HepG2 (cell line): ENCODE results near the gene SKP1. TPM values are rescaled to one million over a fixed set of nuclear protein-coding genes. Genes with fewer than 3 reads are reported as not detected.

Source experiments
- BORCS8-MEF2B ChIP-seq: sonication (generic); formaldehyde crosslinking; IDR thresholded peaks from 2 replicates; pipeline ENCODE4 v1.8.0; 2022; ENCODE audit warnings: mild to moderate bottlenecking, missing genetic modification reagents
- ESRRA ChIP-seq: sonication (generic); formaldehyde crosslinking; IDR thresholded peaks from 2 replicates; pipeline ENCODE4 v1.5.1; 2020; ENCODE audit warnings: mild to moderate bottlenecking, low read depth, missing genetic modification reagents
- GABPB1 ChIP-seq: IDR thresholded peaks from 2 replicates; pipeline ENCODE4 v1.6.1; 2016; ENCODE audit warnings: mild to moderate bottlenecking, missing genetic modification reagents, moderate library complexity, missing compliant biosample characterization
- NRL ChIP-seq: sonication (generic); formaldehyde crosslinking; IDR thresholded peaks from 2 replicates; pipeline ENCODE4 v1.5.0; 2020; ENCODE audit warnings: missing genetic modification reagents, mild to moderate bottlenecking, moderate library complexity, borderline replicate concordance
- SMAD9 ChIP-seq: sonication (generic); formaldehyde crosslinking; IDR thresholded peaks from 2 replicates; pipeline ENCODE4 v1.5.1; 2020; ENCODE audit warnings: mild to moderate bottlenecking, missing genetic modification reagents
- ZMAT3 ChIP-seq: sonication (generic); formaldehyde crosslinking; conservative IDR thresholded peaks from 2 replicates; pipeline ENCODE4 v1.7.0; 2021; ENCODE audit warnings: missing genetic modification reagents
- ZNF121 ChIP-seq: sonication (generic); formaldehyde crosslinking; IDR thresholded peaks from 2 replicates; pipeline ENCODE4 v1.5.0; 2020; ENCODE audit warnings: mild to moderate bottlenecking, missing genetic modification reagents
- ZNF274 ChIP-seq: sonication (generic); formaldehyde crosslinking; IDR thresholded peaks from 2 replicates; pipeline ENCODE4 v1.5.1; 2020; ENCODE audit warnings: mild to moderate bottlenecking, missing genetic modification reagents
- ZNF430 ChIP-seq: sonication (generic); formaldehyde crosslinking; IDR thresholded peaks from 2 replicates; pipeline ENCODE4 v1.9.0; 2021; ENCODE audit warnings: mild to moderate bottlenecking, missing genetic modification reagents
- ZNF792 ChIP-seq: IDR thresholded peaks from 2 replicates; pipeline ENCODE4 v1.6.1; 2016
- polyA plus RNA-seq, 8 experiments: library from polyadenylated mRNA; depleted of rRNA in 3 of 8; stranded (reverse) in 7 of 8; unstranded in 1 of 8; fragments of >200 nt; fragmentation: Illumina TruSeq in 4 of 8; extraction: Trizol in 4 of 8; gene quantifications; 2 replicates each; pipeline versions ENCODE4 v1.2.1 to v1.2.3, GENCODE V29; 2011 to 2016; ENCODE audit warnings: low read depth in 4 of 8, missing spikeins in 1 of 8, mixed read lengths in 1 of 8; ENCODE audit not compliant: insufficient read depth in 1 of 8
- total RNA-seq, 5 experiments: library from RNA; depleted of rRNA; stranded (reverse); fragments of >200 nt; fragmentation: Illumina TruSeq; extraction: Trizol; gene quantifications; 2 replicates each; pipeline ENCODE4 v1.2.3, GENCODE V29; 2016; ENCODE audit warnings: low read depth in 1 of 5
- TF ChIP-seq, protein P1 (sequence below): sonication (generic); formaldehyde crosslinking; IDR thresholded peaks from 2 replicates; pipeline ENCODE4 v1.4.0; 2020; ENCODE audit warnings: missing genetic modification reagents
- TF ChIP-seq, protein P2 (sequence below): sonication (generic); formaldehyde crosslinking; IDR thresholded peaks from 2 replicates; pipeline ENCODE4 v1.5.1; 2020; ENCODE audit warnings: missing genetic modification reagents, mild to moderate bottlenecking, borderline replicate concordance
- TF ChIP-seq, protein P3 (sequence below), 2 experiments: fragments of 450-650 bp in 1 of 2; sonication (generic) in 1 of 2; formaldehyde crosslinking in 1 of 2; IDR thresholded peaks; 2 replicates each; pipeline versions ENCODE4 v1.6.1 to v1.8.0; 2016 to 2022; ENCODE audit warnings: antibody characterized with exemption in 1 of 2, mild to moderate bottlenecking in 1 of 2, missing genetic modification reagents in 1 of 2
- TF ChIP-seq, protein P4 (sequence below): sonication (generic); formaldehyde crosslinking; IDR thresholded peaks from 2 replicates; pipeline ENCODE4 v1.9.0; 2021; ENCODE audit warnings: missing genetic modification reagents, mild to moderate bottlenecking, borderline replicate concordance

SKP1 gene
- total and polyA plus RNA-seq, 2 of the 13 experiments (the other 11 are each of a cell fraction or from before 2014, with no cell fraction given) = 134 to 340 TPM

DNA sequence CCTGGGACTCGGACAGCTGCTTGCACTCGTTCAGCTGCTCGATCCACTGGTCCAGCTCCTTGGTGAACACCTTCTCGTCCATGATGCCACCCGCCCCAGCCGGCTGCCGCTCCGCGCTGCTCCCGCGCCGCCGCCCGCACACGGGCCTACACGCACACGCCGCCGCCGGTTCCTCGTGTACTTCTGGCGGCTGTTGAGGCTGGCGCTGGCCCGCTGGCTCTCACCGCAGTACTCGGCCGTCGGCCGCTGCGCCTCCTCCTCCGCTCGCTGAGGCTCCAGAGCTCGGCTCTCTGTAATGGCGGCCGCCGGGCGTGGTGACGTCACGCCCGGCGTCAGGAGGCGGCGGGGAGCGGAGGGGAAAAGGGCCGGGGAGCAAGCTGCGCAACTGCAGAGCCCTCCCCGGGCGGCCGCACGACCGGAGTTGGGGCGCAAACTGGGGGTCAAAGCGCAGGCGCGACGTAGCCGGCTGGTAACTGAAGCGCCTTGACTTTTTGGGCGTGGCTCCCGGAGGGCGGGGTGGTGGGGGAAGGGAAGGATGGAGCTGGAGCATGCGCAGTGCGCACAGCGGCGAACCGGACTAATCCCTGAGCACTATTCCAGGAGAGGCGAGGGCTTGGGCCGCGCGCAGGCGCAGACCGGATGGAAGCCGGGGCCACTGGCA lies 49.2 kb upstream of the SKP1 start, which contains the start of gene PPP2CA (continued):
- no peak for TF ChIP-seq ZNF274 (CRISPR knock-in tag)
- TF ChIP-seq, protein P1, sequence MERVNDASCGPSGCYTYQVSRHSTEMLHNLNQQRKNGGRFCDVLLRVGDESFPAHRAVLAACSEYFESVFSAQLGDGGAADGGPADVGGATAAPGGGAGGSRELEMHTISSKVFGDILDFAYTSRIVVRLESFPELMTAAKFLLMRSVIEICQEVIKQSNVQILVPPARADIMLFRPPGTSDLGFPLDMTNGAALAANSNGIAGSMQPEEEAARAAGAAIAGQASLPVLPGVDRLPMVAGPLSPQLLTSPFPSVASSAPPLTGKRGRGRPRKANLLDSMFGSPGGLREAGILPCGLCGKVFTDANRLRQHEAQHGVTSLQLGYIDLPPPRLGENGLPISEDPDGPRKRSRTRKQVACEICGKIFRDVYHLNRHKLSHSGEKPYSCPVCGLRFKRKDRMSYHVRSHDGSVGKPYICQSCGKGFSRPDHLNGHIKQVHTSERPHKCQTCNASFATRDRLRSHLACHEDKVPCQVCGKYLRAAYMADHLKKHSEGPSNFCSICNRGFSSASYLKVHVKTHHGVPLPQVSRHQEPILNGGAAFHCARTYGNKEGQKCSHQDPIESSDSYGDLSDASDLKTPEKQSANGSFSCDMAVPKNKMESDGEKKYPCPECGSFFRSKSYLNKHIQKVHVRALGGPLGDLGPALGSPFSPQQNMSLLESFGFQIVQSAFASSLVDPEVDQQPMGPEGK (CRISPR knock-in tag) = peak; percentile 84
- TF ChIP-seq ZNF792 (CRISPR knock-in tag) = 0 out of 2 replicates have a peak, but pooled peaks have one; percentile 26
- 0 out of 2 replicates have a peak, but pooled peaks have one; percentile 6 for TF ChIP-seq BORCS8-MEF2B (CRISPR knock-in tag)
- TF ChIP-seq, protein P2, sequence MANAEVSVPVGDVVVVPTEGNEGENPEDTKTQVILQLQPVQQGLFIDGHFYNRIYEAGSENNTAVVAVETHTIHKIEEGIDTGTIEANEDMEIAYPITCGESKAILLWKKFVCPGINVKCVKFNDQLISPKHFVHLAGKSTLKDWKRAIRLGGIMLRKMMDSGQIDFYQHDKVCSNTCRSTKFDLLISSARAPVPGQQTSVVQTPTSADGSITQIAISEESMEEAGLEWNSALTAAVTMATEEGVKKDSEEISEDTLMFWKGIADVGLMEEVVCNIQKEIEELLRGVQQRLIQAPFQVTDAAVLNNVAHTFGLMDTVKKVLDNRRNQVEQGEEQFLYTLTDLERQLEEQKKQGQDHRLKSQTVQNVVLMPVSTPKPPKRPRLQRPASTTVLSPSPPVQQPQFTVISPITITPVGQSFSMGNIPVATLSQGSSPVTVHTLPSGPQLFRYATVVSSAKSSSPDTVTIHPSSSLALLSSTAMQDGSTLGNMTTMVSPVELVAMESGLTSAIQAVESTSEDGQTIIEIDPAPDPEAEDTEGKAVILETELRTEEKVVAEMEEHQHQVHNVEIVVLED (CRISPR knock-in tag) = peak; percentile 96
- TF ChIP-seq ZNF121 = no peak
- TF ChIP-seq ZNF430 (CRISPR knock-in tag) = no peak
- TF ChIP-seq ZMAT3 (CRISPR knock-in tag) = peak; percentile 92
- TF ChIP-seq ESRRA (CRISPR knock-in tag) = 0 out of 2 replicates have a peak, but pooled peaks have one; percentile 1
- peak; percentile 24 for TF ChIP-seq NRL (CRISPR knock-in tag)
- TF ChIP-seq, protein P3, sequence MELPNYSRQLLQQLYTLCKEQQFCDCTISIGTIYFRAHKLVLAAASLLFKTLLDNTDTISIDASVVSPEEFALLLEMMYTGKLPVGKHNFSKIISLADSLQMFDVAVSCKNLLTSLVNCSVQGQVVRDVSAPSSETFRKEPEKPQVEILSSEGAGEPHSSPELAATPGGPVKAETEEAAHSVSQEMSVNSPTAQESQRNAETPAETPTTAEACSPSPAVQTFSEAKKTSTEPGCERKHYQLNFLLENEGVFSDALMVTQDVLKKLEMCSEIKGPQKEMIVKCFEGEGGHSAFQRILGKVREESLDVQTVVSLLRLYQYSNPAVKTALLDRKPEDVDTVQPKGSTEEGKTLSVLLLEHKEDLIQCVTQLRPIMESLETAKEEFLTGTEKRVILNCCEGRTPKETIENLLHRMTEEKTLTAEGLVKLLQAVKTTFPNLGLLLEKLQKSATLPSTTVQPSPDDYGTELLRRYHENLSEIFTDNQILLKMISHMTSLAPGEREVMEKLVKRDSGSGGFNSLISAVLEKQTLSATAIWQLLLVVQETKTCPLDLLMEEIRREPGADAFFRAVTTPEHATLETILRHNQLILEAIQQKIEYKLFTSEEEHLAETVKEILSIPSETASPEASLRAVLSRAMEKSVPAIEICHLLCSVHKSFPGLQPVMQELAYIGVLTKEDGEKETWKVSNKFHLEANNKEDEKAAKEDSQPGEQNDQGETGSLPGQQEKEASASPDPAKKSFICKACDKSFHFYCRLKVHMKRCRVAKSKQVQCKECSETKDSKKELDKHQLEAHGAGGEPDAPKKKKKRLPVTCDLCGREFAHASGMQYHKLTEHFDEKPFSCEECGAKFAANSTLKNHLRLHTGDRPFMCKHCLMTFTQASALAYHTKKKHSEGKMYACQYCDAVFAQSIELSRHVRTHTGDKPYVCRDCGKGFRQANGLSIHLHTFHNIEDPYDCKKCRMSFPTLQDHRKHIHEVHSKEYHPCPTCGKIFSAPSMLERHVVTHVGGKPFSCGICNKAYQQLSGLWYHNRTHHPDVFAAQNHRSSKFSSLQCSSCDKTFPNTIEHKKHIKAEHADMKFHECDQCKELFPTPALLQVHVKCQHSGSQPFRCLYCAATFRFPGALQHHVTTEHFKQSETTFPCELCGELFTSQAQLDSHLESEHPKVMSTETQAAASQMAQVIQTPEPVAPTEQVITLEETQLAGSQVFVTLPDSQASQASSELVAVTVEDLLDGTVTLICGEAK (IDR thresholded peaks at IDR 0.05) = no peak
- TF ChIP-seq, protein P3 (CRISPR knock-in tag; IDR thresholded peaks at IDR 0.05) = no peak
- no peak for TF ChIP-seq SMAD9
- TF ChIP-seq GABPB1 (CRISPR knock-in tag) = peak; percentile 80
- TF ChIP-seq, protein P4, sequence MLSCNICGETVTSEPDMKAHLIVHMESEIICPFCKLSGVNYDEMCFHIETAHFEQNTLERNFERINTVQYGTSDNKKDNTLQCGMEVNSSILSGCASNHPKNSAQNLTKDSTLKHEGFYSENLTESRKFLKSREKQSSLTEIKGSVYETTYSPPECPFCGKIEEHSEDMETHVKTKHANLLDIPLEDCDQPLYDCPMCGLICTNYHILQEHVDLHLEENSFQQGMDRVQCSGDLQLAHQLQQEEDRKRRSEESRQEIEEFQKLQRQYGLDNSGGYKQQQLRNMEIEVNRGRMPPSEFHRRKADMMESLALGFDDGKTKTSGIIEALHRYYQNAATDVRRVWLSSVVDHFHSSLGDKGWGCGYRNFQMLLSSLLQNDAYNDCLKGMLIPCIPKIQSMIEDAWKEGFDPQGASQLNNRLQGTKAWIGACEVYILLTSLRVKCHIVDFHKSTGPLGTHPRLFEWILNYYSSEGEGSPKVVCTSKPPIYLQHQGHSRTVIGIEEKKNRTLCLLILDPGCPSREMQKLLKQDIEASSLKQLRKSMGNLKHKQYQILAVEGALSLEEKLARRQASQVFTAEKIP (CRISPR knock-in tag) = no peak
